HS-27A (cell line): ENCODE data around the gene KLK6.

Experiments
- DNase-seq: peaks from one replicate; pipeline ENCODE4 v3.0.0-alpha.2; 2012; ENCODE audit warnings: low read depth, missing footprints

KLK6 gene

DNA sequence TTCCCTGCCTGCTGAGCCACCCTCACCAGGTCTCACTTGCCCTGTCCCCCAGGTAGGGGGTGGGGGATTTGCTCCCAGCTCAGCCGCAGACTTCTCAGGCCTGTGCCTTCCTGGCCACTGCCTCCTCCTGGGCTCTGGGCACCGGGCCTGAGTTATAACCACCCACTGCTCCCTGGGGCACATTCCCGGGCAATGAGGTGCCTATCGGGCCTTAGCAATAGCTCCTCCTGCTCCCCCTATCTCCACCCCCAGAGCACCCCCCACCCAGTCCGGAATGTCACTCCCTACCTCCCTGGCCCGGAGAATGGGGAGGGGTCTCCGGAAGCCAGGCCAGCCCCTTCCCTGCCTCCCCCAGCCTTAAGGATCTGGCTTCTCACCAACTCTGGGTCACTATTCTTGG, 16.5 kb downstream of the KLK6 start, which contains the start of gene KLK5:
Gene KLK5, minus strand, starts transcription at position 129 of the 400 bp plus-strand sequence. CDS start 381 bp downstream, outside the sequence.
- no peak for DNase-seq

DNA sequence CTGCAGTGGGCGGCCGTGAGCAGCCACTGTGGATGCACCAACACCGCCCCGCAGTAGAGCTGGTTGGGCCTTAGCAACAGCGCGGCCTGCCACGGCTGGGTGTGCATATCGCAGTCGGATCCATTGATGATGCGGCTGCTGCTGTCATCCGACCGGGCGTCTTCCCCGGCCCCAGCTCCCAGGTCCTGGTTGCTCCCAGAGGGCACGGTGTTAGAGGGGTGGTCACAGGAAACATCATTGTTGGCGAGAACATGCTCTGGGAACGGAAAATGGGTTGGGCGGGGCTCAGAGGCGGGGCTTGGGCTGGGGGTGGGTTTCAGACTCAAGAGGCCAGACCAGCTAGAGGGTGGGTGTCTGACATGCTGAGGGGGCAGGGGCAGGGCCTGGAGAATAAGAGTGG, 19.5 kb downstream of the KLK6 start:
- no peak for DNase-seq

DNA sequence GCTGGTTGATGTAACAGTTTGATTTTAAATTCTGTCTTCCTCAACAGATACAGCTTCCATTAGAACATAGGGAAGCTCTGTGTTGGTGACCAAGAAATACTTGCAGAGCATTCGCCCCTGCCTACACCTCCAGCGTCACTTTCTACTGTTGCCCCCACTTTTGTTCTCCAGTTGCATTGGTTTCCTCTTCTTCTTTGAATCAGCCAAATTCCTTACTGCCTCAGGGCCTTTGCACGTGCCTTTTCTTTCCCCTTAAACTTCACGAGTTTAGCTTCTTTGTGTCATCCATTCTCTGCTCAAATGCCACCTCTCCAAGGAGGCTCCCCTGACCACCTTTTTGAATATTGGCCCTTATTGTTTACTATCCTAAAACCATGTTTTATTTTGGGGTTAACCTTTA, 22.3 kb downstream of the KLK6 start:
- no peak for DNase-seq

DNA sequence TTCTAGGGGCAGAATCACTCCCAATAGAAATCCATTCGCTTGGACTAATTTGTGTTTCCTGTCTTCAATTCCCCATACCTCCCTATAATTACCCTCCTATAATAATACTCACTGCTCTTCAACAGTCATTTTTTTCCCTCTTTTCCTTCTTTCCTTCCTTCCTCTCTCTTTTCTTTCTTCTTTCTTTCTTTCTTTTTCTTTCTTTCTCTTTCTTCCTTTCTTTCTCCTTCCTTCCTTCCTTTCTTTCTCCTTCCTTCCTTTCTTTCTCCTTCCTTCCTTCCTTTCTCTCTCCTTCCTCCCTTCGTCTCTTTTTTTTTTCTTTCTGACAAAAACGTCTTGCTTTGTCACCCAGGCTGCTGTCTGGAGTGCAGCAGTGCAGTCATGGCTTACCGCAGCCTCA, 24.6 kb downstream of the KLK6 start:
- no peak for DNase-seq

DNA sequence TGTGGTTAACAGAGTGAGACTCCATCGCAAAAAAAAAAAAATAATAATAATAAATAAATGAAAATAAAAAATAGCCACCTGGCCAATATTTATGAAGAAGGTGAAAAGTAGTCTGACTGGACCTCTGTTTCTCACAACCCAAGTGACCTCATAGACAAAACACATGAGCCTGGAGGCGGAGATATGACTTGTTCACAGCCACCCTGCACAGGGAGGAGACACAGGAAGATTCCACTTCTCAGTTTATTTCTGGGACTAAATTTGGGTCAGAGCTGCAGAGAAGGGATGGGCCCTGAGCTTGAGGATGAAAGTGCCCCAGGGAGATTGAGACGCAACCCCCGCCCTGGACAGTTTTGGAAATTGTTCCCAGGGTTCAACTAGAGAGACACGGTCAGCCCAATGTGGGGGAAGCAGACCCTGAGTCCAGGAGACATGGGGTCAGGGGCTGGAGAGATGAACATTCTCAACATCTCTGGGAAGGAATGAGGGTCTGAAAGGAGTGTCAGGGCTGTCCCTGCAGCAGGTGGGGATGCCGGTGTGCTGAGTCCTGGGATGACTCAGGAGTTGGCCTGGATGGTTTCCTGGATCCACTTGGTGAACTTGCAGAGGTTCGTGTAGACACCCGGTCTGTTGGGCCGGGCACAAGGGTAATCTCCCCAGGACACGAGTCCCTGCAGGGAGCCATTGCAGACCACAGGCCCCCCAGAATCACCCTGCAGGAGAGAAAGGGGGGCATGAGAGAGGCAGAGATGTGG, 26.1 kb downstream of the KLK6 start:
- DNase-seq, result no peak

DNA sequence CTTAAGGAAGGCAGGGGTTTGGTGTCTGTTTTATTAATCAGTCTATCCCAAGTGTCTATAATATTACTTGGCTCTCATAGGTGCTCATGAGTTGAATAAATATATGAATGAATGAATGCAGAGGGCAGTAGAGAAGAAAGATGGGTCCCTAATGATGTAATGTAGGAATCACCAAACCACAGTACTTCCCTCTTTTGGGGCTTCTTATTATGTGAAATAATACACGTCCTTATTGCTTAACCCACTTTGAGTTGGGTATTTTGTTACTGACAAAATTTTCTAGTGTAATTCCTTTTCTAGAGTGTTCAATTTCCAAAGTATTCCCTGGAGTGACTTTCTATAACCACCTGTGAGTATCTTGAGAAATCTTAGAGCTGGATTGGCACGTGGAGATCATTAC, 29.8 kb downstream of the KLK6 start:
- DNase-seq, result no peak

DNA sequence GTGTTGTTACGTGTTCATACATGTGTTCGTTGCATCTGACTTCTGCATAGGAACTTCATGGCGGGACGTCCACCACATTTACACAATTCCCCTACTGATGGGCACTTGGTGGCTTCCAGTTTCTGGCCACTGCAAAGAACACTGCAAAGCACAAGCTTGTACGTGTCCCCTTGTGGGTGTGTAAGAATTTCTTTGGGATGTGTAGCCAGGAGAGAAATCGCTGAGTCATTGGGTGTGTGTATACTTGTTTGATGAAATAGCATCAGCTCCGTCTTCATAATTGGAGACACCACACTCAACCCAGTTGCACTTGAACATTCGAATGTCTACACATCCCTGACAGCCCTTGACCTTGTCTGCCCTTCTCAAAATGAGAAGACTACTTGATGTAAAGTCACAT, 35.8 kb downstream of the KLK6 start:
- DNase-seq, result no peak

DNA sequence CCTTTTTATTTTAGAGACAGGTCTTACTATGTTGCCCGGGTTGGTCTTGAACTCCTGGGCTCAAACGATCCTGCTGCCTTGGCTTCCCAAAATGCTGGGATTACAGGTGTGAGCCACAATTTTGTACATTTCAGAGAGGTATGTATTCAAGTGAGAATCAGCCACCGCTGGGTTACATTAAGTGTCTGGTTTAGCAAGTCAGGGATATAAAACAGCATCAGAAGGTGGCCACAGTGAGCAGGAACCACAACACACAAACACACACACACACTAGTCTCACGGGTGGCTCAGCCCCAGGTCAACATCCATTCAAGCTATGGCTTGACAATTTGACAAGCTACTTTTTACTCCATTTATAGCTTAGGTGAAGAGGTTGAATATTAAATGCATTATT, 36.7 kb downstream of the KLK6 start:
- DNase-seq, result no peak

DNA sequence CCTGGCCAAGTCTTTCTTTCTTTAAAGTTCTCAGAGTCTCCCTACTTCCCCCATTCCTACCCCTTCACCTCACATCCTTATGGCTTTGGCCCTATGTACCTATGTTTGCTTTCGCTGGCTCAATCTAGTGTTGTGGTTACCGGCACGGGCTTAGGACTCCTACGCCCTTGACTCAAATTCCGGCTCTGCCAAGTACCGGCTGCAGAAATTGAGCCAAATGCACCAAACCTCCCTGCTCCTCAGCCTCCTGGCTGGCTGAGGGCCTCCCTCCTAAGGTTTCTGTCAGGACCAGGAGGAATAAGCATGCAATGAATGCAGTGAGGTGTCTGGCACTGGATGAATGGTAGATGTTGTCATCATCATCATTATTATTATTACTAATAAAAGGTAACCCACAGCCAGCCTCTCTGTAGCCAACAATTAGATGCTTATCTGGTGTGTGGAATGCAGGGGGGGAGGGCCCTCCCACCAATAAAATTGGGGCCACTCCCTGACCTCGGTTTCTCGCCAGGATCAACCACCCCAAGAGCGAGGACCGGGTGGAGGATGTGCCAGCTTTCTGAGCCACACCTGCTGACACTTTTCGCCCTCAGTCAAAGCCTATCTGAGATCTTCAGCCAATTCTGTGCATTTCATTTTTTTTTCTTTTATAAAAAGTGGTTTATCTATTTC, 37.2 kb downstream of the KLK6 start:
- DNase-seq, result no peak

DNA sequence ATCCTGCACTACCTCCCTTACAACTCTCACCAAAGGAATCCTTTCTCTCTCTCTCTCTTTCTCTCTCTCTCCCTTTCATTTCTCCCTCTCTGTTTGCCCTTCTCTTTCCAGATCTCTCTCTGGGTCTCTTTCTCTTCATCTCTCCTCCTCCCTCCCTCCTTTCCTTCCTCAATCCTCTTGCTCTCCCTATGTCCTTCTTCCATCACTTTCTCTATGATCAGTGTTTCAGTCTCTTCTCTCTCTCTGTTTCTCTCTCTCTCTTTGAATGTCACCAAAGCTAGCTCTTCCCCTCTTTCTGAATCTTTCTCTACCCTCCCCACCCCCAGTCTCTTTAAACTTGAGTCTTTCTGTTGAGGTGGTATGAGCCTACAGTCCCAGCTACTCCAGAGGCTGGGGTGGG, 38.4 kb downstream of the KLK6 start:
- DNase-seq, result no peak

DNA sequence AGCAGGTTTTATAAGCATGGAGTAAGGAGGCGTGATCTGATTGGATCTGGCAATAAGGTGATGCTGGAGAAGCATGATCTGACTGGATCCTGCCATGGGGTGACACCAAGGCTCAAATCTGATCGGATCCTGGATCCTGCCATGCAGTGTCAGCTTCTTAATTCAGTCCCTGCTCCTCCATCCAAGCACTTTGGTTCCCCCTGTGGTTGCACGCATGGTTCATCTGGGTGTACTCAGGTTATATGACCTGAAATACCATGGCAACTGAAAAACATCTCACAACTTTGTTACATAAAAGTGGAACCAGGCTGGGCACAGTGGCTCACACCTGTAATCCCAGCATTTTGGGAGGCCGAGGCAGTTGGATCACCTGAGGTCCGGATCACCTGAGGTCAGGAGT, 40.6 kb downstream of the KLK6 start:
- no peak for DNase-seq

DNA sequence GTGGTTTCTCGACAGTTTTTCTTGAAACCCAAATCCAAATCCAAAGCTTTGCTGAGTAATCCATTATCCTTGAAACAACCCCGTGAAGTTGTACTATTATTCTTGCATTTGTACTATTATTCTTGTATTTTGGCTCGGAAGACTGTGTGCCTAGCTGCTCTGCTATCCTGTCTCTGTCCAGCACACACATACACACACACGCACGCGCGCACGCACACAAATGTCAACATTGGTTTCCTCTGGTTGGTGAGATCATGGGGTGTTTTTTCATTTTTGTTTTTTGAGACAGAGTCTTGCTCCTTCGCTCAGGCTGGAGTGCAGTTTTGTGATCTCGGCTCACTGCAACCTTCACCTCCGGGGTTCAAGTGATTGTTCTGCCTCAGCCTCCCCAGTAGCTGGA, 43.2 kb downstream of the KLK6 start:
- no peak for DNase-seq

DNA sequence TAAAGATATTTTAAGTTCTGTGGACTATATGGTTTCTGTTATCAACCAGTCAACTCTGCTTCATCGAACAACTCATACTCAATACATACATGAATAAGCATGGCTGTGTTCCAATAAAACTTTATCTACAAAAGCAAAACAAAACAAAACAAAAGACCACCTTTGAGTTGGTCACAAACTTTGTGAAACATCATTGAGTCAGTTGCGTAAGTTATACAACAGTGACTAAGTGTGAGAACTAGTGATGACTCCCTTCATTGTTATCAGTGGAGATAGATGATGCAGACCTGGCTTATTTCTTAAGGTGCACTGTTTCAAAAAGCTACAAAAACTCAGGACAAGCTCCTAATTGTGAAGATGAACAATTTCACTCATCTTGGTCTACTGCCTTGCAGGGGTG, 43.7 kb downstream of the KLK6 start:
- DNase-seq, result no peak

DNA sequence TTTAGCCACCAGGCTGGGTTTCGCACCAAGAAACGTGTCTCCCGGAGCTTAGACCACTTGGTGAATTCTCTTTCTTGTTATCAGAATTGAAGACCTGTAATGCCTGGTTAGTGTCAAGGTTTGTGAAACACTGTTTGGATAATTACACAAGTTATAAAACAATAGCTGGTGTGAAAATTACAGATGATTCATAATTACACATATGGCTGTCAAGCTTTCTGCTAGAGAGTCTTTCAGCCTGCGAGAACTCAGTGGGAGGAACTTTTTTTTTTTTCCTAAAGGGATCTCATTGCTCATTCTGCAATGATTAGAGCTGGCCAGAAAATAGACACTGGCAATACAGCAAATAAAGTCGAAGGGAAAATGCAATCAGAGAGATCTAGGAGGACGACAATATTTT, 44.8 kb downstream of the KLK6 start:
- no peak for DNase-seq

DNA sequence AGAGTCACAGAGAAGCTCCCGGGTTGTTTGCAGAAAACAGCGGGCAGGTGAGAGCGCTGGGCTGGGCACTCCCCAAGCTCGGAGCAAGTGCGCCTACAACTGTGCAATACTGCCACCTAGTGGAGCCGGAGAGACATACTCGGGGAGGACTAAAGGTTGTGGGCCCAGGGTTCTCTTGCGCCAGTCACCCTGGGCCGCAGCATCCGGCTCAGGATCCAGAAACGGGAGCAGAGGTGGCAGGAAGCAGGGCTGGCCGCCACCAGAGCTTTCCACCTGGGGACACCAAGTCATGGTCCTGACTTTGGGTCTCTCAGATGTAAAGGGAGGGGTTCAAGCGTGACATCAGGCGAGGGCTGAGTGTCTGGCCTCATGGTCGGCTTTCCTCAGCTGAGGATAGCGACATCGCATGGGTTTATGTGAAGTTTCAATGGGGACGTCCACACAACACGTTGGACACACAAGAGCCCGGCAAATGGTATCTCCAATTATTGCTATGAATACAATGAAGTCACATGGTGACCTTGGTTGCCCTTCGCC, 47.0 kb downstream of the KLK6 start:
- DNase-seq, result peak; percentile 45

DNA sequence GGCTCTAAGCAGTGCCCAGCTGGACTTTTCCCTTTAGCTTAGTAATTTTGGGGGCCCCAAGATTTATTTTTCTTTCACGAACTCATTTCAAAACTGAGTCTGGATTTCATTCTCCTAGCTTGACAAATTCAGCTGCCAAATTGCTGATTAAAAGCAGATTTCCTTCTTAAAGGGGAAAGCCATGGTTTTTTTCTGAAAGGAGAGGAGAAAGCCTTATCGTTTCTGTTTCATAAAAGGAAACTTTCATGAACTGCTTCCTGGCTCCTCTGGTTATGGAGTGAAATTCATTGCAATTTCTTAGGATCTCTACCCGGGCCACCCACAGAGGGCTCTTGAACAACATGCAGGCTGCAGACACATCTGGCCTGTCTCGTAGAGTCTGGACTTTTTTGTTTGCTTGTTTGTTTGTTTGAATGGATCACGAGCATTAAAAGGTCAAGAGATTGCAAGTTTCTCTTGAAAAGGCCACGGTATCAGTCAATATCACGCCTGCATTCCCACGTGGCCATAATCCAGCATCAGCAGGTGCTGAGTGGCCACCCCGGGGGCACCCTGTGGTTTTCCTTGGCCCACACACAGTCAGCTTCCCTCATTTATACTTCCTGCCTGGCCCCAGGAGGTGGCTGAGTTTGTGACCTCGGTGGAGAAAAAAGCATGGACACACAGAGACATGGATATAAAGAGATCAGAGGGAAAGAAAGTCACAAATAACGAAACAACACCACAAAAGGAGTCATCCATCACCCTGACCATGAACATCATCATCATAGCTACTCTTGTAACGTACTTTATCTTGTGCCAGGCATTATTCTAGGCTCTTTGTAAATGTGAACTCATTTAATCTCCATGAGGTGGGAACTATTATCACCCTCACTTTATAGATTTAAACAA, 47.7 kb downstream of the KLK6 start:
- no peak for DNase-seq

DNA sequence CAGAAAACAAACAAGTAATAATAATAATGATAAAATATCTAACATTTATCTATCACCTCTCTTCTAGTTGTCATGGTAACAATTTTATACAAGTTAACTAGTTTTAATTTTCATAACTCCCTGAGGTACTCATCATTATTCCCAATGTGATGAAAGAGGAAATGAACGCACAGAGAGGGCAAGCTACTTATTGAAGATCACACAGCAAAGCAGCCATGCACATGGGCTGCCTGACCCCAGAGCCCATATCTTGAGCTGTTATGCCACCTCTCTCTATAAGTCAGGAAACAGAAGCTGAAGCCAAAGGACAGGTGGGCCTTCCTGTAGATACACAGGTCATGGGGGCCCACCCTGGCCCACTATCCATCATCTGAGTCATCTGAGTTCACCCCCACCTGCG, 53.3 kb downstream of the KLK6 start:
- no peak for DNase-seq

DNA sequence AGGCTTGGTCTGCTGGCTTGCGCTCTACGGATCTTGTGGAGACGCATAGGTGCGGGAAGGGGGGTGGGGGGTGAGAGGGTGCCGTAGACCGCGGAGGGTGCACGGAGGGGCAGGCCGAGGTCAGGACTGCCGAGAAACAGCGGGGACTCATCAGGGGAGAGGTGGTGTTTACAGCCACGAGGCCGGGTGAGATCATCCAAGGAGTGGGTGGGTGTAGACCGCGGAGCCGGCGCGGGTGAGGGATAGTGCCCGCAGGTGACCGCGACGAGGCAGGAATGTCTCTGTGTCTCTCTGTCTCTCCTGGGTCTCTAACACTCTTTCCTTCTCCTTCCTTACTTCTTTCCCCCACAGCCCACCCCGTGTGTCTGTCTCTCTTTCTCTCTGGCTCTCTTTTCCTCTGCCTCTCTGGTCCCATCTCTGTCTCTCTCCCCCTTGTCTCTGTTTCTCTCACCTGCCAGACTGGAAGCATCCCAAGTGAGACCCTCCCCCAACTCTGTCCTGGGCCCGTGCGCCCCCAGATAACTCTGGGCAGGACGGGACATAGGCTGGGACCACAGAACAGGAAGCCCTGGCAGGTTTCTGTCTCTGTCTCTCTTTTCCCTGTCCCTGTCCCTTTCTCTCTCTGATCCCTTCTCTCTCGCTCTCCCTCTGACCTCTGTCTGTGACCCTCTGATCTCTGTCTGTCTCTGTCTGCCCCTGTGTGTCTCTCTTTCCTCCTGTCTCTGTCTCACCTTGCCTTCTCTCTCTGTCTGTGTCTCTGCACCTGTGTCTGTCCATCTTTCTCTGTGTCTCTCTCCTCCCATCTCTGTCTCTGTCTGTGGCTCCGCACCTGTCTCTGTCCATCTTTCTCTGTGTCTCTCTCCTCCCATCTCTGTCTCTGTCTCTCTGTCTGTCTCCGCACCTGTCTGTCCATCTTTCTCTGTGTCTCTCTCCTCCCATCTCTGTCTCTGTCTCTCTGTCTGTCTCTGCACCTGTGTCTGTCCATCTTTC, 56.4 kb downstream of the KLK6 start:
- no peak for DNase-seq

DNA sequence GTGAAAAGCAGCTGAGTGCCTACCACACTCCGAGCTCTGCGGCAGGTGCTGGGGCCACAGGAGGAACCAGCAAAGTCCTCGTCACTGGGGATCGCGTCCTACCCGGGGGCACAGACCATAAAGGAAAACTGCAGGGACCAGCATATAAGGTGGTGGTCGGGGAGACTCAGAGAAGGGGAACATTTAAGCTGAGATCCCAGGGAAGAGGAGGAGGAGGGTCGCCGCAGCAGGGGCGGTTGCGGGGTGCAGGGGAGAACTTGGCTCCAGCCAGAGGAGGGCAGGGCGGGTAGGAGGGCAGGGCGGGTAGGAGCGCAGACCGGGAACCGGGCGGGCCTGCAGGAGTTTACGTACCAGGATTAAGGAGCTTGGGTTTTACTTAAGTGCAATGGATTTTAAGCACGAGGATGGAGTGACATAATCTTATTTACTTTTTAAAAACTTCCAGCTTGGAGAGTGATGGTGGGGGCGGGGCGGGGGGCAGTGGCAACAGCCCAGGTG, 57.2 kb downstream of the KLK6 start:
- no peak for DNase-seq

DNA sequence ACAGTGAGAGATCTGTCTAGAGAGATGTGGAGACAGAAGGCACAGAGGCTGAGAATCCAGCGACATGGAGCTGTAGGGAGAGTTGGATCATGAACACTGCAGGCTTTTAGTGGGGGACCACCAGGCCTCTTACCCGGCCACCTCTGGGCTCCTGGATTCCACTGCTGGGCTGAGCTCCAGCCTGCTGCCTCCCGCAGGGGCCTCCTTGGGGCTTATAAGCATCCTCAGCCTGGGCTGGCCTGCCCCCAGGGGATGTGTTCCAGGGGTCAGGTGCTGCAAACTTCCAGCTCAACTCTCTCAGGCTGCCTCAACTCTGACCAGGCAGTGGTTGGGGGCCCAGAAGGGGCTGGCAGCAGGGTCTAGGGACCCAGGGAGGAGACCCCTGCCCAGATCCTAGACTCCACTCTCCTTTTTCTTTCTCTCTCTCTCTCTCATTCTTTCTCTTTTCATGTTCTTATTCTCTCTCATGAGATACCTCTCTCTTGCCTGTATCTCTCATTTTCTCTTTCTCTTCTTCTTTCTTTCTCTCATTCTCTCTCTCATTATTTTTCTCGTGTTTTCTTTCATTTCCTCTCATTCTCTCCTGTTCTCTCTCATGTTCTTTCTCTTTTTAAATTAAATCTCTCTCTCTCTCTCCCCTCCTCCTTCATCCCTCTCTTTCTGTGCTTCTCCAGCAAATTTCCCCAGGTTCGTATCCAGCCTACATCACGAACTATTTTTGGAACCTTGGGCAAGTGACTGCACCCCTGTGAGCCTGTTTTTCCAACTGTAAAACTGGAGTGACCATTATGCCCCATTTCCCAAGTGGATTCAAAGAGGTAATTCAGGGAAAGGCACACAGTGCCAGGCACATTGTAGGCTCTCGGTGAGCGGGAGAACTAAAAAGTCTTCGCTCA, 57.9 kb downstream of the KLK6 start, which contains the start of gene KLK4:
Gene KLK4, minus strand, starts transcription at position 190 of the 896 bp plus-strand sequence. CDS start 657 bp downstream, outside the sequence.
- DNase-seq, result no peak
